K562 (cell line): ENCODE measurements around the gene CHMP4B. TPM values are rescaled to one million over a fixed set of nuclear protein-coding genes. Genes with fewer than 3 reads are reported as not detected.
A peak's percentile ranks its signal among the peaks of the same experiment; 100 is the strongest.

Experiments
- C11orf30 ChIP-seq: fragments of 450-650 bp; IDR thresholded peaks from 2 replicates; pipeline ENCODE4 v1.6.1; 2016; ENCODE audit warnings: low read depth, mild to moderate bottlenecking
- CSDE1 ChIP-seq, 2 experiments: fragments of 450-650 bp; IDR thresholded peaks; 2 replicates each; pipeline ENCODE4 v1.6.1; 2016; ENCODE audit warnings: mild to moderate bottlenecking in 1 of 2
- DPF2 ChIP-seq: fragments of 450-650 bp; IDR thresholded peaks from 2 replicates; pipeline ENCODE4 v1.6.1; 2016
- ETV1 ChIP-seq: fragments of 450-650 bp; conservative IDR thresholded peaks from 2 replicates; pipeline ENCODE4 v1.6.1; 2016; ENCODE audit warnings: missing genetic modification characterization, control low read depth, low read depth, missing compliant biosample characterization
- GABPA ChIP-seq: fragments of 200-800 bp; sonication (Bioruptor generic); conservative IDR thresholded peaks from 2 replicates; pipeline ENCODE4 v1.6.1; 2016; ENCODE audit warnings: low read depth, missing genetic modification characterization, missing compliant biosample characterization
- MYC ChIP-seq, 2 experiments: fragments of 250-450 bp in 1 of 2; sonication (Bioruptor Pico) in 1 of 2; IDR thresholded peaks; 2 replicates each; pipeline versions ENCODE4 v1.5.1 to v1.6.1; 2012 to 2021; ENCODE audit warnings: low read depth in 2 of 2, borderline replicate concordance in 1 of 2, improper control_type of control experiment in 1 of 2, low read length in 1 of 2, mild to moderate bottlenecking in 1 of 2, moderate library complexity in 1 of 2
- POLR2A ChIP-seq: fragments of 450-650 bp; conservative IDR thresholded peaks from 2 replicates; pipeline ENCODE4 v1.6.1; 2016
- POLR2AphosphoS5 ChIP-seq: IDR thresholded peaks from 2 replicates; pipeline ENCODE4 v1.6.1; 2011; ENCODE audit warnings: mild to moderate bottlenecking, low read depth, low read length, moderate library complexity; ENCODE audit not compliant: control insufficient read depth, insufficient read depth
- RBFOX2 ChIP-seq: fragments of 200-400 bp; formaldehyde crosslinking; IDR thresholded peaks from 2 replicates; pipeline ENCODE4 v1.6.1; 2017; ENCODE audit warnings: low read depth, mild to moderate bottlenecking, low read length, moderate library complexity
- TCF7 ChIP-seq: sonication (generic); IDR thresholded peaks from 2 replicates; pipeline ENCODE4 v1.6.1; 2016; ENCODE audit warnings: antibody characterized with exemption, borderline replicate concordance
- ZNF583 ChIP-seq: fragments of 250-450 bp; sonication (Bioruptor Pico); IDR thresholded peaks from 2 replicates; pipeline ENCODE4 v1.4.0; 2020
- ZNF668 ChIP-seq: fragments of 250-450 bp; sonication (Bioruptor Pico); IDR thresholded peaks from 2 replicates; pipeline ENCODE4 v1.8.0; 2022; ENCODE audit warnings: mild to moderate bottlenecking, inconsistent platforms
- polyA plus RNA-seq, 8 experiments: library from polyadenylated mRNA; depleted of rRNA in 4 of 8; stranded (reverse) in 5 of 8; unstranded in 3 of 8; fragments of >200 nt; fragmentation: Nextera tagmentation in 2 of 8; fragmentation: Illumina TruSeq in 1 of 8; extraction: Ambion mirVana in 2 of 8; extraction: Trizol in 1 of 8; gene quantifications; 2 replicates each; pipeline versions ENCODE4 v1.2.1 to v1.2.3, GENCODE V29; 2011 to 2014; ENCODE audit warnings: inconsistent platforms in 1 of 8, missing spikeins in 1 of 8
- total RNA-seq, 7 experiments: library from RNA; depleted of rRNA in 6 of 7; stranded (reverse); fragments of >200 nt in 6 of 7; fragmentation: Illumina TruSeq in 2 of 7; extraction: Trizol in 2 of 7; gene quantifications; 2 replicates each; pipeline versions ENCODE4 v1.2.1 to v1.2.3, GENCODE V29; 2011 to 2021; ENCODE audit warnings: low replicate concordance in 1 of 7
- TF ChIP-seq, protein P1 (sequence below), 2 experiments: fragments of 450-650 bp in 1 of 2; sonication (generic) in 1 of 2; formaldehyde crosslinking in 1 of 2; IDR thresholded peaks; 2 replicates each; pipeline versions ENCODE4 v1.7.1 to v1.9.0; 2016 to 2022; ENCODE audit warnings: inconsistent platforms in 1 of 2, mild to moderate bottlenecking in 1 of 2, missing genetic modification reagents in 1 of 2
- TF ChIP-seq, protein P2 (sequence below): fragments of 250-450 bp; sonication (Bioruptor Pico); IDR thresholded peaks from 2 replicates; pipeline ENCODE4 v1.4.0; 2020; ENCODE audit warnings: mild to moderate bottlenecking, moderate library complexity
- TF ChIP-seq, protein P3 (sequence below): fragments of 250-450 bp; sonication (Bioruptor Pico); IDR thresholded peaks from 2 replicates; pipeline ENCODE4 v1.8.0; 2021; ENCODE audit warnings: mild to moderate bottlenecking, moderate library complexity

The CHMP4B gene
- total and polyA plus RNA-seq, 9 of the 15 experiments (the other 6 are each of a cell fraction or from before 2014, with no cell fraction given) = 1.8 to 64.7 (median 31.8) TPM

DNA sequence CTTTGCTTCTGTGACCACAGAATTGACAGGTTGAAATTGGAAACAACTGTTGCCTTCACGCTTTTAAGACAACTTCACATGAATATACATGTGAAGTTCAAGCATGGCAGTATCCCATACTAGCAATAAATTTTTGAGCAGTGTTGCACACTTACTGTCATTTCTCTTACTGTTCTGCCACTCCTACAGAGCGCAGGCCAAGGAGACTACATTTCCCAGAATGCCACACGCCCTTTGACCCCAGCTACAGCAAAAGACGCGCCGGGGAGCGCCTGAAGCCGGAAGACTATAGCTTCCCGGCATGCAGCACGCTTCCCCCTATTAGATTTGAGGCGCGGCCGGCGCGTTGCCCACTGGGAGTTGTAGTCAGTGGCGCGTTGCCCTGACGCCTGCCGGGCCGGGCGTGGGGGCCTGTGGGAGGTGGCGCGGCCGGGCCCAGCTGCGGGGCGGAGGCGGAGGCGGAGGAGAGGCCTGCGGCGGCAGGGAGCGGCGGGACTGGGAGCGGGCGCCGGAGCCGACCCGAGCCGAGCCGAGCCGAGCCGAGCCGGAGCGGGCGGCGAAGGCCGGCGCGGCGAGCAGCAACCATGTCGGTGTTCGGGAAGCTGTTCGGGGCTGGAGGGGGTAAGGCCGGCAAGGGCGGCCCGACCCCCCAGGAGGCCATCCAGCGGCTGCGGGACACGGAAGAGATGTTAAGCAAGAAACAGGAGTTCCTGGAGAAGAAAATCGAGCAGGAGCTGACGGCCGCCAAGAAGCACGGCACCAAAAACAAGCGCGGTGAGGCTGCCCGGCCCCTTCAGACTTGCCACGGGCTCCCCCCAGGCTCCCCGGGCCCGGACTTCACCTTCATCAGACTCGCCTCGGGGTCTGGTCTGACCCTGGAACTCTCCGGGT, at the start of gene CHMP4B (continued):
- TF ChIP-seq, protein P1, sequence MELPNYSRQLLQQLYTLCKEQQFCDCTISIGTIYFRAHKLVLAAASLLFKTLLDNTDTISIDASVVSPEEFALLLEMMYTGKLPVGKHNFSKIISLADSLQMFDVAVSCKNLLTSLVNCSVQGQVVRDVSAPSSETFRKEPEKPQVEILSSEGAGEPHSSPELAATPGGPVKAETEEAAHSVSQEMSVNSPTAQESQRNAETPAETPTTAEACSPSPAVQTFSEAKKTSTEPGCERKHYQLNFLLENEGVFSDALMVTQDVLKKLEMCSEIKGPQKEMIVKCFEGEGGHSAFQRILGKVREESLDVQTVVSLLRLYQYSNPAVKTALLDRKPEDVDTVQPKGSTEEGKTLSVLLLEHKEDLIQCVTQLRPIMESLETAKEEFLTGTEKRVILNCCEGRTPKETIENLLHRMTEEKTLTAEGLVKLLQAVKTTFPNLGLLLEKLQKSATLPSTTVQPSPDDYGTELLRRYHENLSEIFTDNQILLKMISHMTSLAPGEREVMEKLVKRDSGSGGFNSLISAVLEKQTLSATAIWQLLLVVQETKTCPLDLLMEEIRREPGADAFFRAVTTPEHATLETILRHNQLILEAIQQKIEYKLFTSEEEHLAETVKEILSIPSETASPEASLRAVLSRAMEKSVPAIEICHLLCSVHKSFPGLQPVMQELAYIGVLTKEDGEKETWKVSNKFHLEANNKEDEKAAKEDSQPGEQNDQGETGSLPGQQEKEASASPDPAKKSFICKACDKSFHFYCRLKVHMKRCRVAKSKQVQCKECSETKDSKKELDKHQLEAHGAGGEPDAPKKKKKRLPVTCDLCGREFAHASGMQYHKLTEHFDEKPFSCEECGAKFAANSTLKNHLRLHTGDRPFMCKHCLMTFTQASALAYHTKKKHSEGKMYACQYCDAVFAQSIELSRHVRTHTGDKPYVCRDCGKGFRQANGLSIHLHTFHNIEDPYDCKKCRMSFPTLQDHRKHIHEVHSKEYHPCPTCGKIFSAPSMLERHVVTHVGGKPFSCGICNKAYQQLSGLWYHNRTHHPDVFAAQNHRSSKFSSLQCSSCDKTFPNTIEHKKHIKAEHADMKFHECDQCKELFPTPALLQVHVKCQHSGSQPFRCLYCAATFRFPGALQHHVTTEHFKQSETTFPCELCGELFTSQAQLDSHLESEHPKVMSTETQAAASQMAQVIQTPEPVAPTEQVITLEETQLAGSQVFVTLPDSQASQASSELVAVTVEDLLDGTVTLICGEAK (IDR thresholded peaks at IDR 0.05) = peak; percentile 90
- TF ChIP-seq, protein P1 (CRISPR knock-in tag; IDR thresholded peaks at IDR 0.05) = no peak
- TF ChIP-seq POLR2AphosphoS5 (no peak), C11orf30 (peak; percentile 71), GABPA (tag) (peak; percentile 93), POLR2A (no peak), ZNF583 (CRISPR knock-in tag) (peak; percentile 80; the same call in 1 of the 2 replicates), TCF7 (no peak), ETV1 (tag) (peak; percentile 77), DPF2 (no peak), CSDE1 (IDR thresholded peaks at IDR 0.05) (peak in 1 of 2 experiments; percentile 94; a peak in 2 of 4 replicates), MYC (IDR thresholded peaks at IDR 0.05; ENCODE audit: low read depth, low read length) (peak; percentile 73), MYC (CRISPR knock-in tag; IDR thresholded peaks at IDR 0.05; ENCODE audit: borderline replicate concordance, low read depth) (no peak), RBFOX2 (peak; percentile 70), ZNF668 (no peak)
- TF ChIP-seq, protein P2, sequence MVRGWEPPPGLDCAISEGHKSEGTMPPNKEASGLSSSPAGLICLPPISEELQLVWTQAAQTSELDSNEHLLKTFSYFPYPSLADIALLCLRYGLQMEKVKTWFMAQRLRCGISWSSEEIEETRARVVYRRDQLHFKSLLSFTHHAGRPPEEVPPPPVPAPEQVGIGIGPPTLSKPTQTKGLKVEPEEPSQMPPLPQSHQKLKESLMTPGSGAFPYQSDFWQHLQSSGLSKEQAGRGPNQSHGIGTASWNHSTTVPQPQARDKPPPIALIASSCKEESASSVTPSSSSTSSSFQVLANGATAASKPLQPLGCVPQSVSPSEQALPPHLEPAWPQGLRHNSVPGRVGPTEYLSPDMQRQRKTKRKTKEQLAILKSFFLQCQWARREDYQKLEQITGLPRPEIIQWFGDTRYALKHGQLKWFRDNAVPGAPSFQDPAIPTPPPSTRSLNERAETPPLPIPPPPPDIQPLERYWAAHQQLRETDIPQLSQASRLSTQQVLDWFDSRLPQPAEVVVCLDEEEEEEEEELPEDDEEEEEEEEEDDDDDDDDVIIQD (CRISPR knock-in tag) = no peak
- TF ChIP-seq, protein P3, sequence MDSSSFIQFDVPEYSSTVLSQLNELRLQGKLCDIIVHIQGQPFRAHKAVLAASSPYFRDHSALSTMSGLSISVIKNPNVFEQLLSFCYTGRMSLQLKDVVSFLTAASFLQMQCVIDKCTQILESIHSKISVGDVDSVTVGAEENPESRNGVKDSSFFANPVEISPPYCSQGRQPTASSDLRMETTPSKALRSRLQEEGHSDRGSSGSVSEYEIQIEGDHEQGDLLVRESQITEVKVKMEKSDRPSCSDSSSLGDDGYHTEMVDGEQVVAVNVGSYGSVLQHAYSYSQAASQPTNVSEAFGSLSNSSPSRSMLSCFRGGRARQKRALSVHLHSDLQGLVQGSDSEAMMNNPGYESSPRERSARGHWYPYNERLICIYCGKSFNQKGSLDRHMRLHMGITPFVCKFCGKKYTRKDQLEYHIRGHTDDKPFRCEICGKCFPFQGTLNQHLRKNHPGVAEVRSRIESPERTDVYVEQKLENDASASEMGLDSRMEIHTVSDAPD (CRISPR knock-in tag) = no peak
